ENCODE measurements around the gene PSMG1. TPM values are rescaled to one million over a fixed set of nuclear protein-coding genes. Genes with fewer than 3 reads are reported as not detected.
"Not testable (repeated sequence)": the region's sequence is repeated elsewhere in the genome, so short reads cannot be mapped to it uniquely, and the experiment has no call there.

PSMG1 gene
- total RNA-seq, 1 donor from 2014 or later, result 19.1 TPM

- H3K4me3 ChIP-seq, result no peak overlapping the region
- no peaks in the 10 kb centered on the region for H3K9me3 ChIP-seq
- H3K27ac ChIP-seq, result no peak overlapping the region
- H3K36me3 ChIP-seq, result no peaks in the 10 kb centered on the region
- no peak for ATAC-seq
- no peak for DNase-seq
- no peaks in the 10 kb centered on the region for H3K4me1 ChIP-seq
- TF ChIP-seq CTCF (IDR thresholded peaks at IDR 0.05), result no peak
- intact Hi-C loops (cut with DNase I), result loop anchor here (5.0 kb wide), 1 partner anchor 404 kb away; no protein-coding TSS in a partner anchor
- no peaks in the 10 kb centered on the region for H3K27me3 ChIP-seq (ENCODE audit: low read depth)
Observed at GRCh38 chr21:39136711-39137110, 46.5 kb downstream of the PSMG1 start.

DNA sequence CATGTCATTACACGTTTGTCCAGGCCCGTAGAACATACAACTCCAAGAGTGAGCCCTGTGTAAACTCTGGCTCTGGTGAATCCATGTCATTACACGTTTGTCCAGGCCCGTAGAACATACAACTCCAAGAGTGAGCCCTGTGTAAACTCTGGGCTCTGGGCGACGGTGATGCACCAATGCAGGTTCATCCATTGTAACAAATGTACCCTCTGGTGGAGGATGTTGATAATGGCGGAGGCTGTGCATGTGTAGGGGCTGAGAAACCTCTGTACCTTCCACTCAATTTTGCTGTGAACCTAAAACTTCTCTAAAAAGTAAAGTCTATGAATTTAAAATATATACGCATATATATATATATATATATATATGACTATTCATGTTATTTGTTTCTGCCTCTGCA lies 47.1 kb downstream of the PSMG1 start:
- H3K4me3 ChIP-seq; H3K9me3 ChIP-seq; DNase-seq; H3K27me3 ChIP-seq (ENCODE audit: low read depth); H3K36me3 ChIP-seq; H3K27ac ChIP-seq; H3K4me1 ChIP-seq: not testable (repeated sequence)
- intact Hi-C loops (cut with DNase I), result loop anchor here (5.0 kb wide), 1 partner anchor 404 kb away; no protein-coding TSS in a partner anchor
- TF ChIP-seq CTCF (IDR thresholded peaks at IDR 0.05), result peak; percentile 42
- peak in 1 of 2 donors; percentile 54 for ATAC-seq

DNA sequence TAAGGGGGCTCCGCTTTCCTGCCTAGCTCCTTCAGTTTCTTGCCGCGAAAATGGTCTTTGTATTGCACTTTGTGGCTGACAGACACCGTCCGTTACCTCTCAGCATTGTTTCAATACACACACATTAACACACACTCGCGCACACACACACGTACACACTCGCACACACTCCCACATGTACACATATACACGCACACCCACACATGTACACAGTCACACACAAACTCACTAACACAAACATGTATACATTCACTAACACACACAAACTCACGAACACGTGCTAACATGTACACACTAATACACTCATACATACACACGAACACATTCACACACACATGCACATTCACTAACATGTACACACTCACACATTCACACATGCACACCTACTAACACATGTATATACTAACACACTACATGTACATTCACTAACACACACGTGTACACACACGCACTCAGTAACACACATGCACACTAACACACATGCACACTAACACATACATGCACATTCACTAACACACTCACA lies 48.9 kb downstream of the PSMG1 start:
- no peaks in the 10 kb centered on the region for H3K4me1 ChIP-seq
- no peak for TF ChIP-seq CTCF (IDR thresholded peaks at IDR 0.05)
- H3K36me3 ChIP-seq, result no peaks in the 10 kb centered on the region
- H3K9me3 ChIP-seq, result no peaks in the 10 kb centered on the region
- DNase-seq, result no peak
- intact Hi-C loops (cut with DNase I), result no loop called here
- H3K27ac ChIP-seq, result no peak overlapping the region
- ATAC-seq, result no peak
- no peak overlapping the region for H3K4me3 ChIP-seq
- no peaks in the 10 kb centered on the region for H3K27me3 ChIP-seq (ENCODE audit: low read depth)

DNA sequence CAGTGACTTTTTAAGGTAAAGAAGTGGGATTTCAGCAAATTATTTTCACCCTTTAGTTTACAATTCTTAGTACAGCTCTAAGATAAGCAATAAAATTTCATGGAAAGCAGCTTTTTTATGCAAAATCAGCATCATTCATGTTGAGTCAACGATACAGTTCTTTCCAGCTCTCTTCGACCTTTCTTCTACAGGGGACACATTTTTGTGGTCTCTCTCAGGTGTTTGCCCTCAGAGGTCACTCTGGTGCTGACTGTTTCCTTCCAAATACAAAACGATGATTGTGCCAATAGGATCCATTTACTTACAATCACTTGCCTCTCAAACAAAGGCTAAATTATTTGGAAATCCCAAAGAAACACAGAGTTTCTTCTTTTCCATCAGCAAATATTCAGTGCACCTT lies 51.0 kb downstream of the PSMG1 start:
- ATAC-seq (no peak), DNase-seq (no peak)
- intact Hi-C loops (cut with DNase I), result no loop called here
- no peaks in the 10 kb centered on the region for H3K9me3 ChIP-seq
- H3K4me1 ChIP-seq, result no peaks in the 10 kb centered on the region
- no peak overlapping the region for H3K4me3 ChIP-seq
- no peaks in the 10 kb centered on the region for H3K27me3 ChIP-seq (ENCODE audit: low read depth)
- no peak overlapping the region for H3K27ac ChIP-seq
- no peak for TF ChIP-seq CTCF (IDR thresholded peaks at IDR 0.05)
- H3K36me3 ChIP-seq, result no peaks in the 10 kb centered on the region

- Histone ChIP-seq H3K4me3 (no peak overlapping the region), H3K9me3 (no peaks in the 10 kb centered on the region), H3K27ac (no peak overlapping the region), H3K36me3 (no peaks in the 10 kb centered on the region), H3K27me3 (ENCODE audit: low read depth) (no peaks in the 10 kb centered on the region), H3K4me1 (no peaks in the 10 kb centered on the region)
- intact Hi-C loops (cut with DNase I), result no loop called here
- DNase-seq, result no peak
- no peak for ATAC-seq
- TF ChIP-seq CTCF (IDR thresholded peaks at IDR 0.05), result no peak
Observed at GRCh38 chr21:39131791-39132190, 51.5 kb downstream of the PSMG1 start.

All from lower lobe of right lung (tissue), 2 donors.